Measurements from ENCODE around the gene TTYH3. TPM values are rescaled to one million over a fixed set of nuclear protein-coding genes. Genes with fewer than 3 reads are reported as not detected.

TTYH3 gene
- total RNA-seq, 1 experiment from 2014 or later: 114 TPM

- no peak overlapping the region for H2AFZ ChIP-seq
- no peak for DNase-seq
- 0 out of 2 replicates have a peak, but pooled peaks have one; percentile 2 for TF ChIP-seq CTCF (conservative IDR thresholded peaks at IDR 0.05)
- no peak for TF ChIP-seq EZH2 (IDR thresholded peaks at IDR 0.05; ENCODE audit: low read depth)
- intact Hi-C loops (cut with micrococcal nuclease; ENCODE audit: unreplicated experiment): no loop called here
- ChIA-PET CTCF (no interaction called here), POLR2A (ENCODE audit: unreplicated experiment) (no interaction called here)
- H3K36me3 ChIP-seq (ENCODE audit: low read depth): no peaks in the 10 kb centered on the region
- H3K79me2 ChIP-seq (ENCODE audit: low read depth): no peaks in the 10 kb centered on the region
- H4K20me1 ChIP-seq (ENCODE audit: insufficient read depth): peaks cover 6% of the 10 kb centered on the region; the same call in 1 of the 2 replicates
- H3K4me3 ChIP-seq: no peak overlapping the region
- H3K27me3 ChIP-seq (ENCODE audit: insufficient read depth, low read depth): no peaks in the 10 kb centered on the region
- H3K27ac ChIP-seq: no peak overlapping the region
- H3F3A ChIP-seq (ENCODE audit: insufficient read depth, low read depth): no peaks in the 10 kb centered on the region; the same call in 1 of the 2 replicates
- H3K4me2 ChIP-seq: no peak overlapping the region
- no TSS peak for BruUV-seq (replicated peaks)
- H3K4me1 ChIP-seq (replicated peaks; ENCODE audit: insufficient read depth): no peaks in the 10 kb centered on the region
- no peaks in the 10 kb centered on the region for H3K9me2 ChIP-seq (ENCODE audit: insufficient read depth)
- no peaks in the 10 kb centered on the region for H3K9me3 ChIP-seq (ENCODE audit: insufficient read depth, low read depth)
These were observed 29.3 kb downstream of the TTYH3 start for GRCh38 chr7:2661096-2661449.

GRCh38 chr7:2661602-2662272 lies 30.0 kb downstream of the TTYH3 start:
- H3F3A ChIP-seq (ENCODE audit: insufficient read depth, low read depth): no peaks in the 10 kb centered on the region; the same call in 1 of the 2 replicates
- TF ChIP-seq CTCF (conservative IDR thresholded peaks at IDR 0.05): no peak
- TF ChIP-seq EZH2 (IDR thresholded peaks at IDR 0.05; ENCODE audit: low read depth): no peak
- POLR2A ChIA-PET (ENCODE audit: unreplicated experiment): no interaction called here
- H3K4me1 ChIP-seq (replicated peaks; ENCODE audit: insufficient read depth): no peaks in the 10 kb centered on the region
- no peaks in the 10 kb centered on the region for H3K9me3 ChIP-seq (ENCODE audit: insufficient read depth, low read depth)
- H3K4me2 ChIP-seq: no peak overlapping the region
- H3K4me3 ChIP-seq: no peak overlapping the region
- H3K36me3 ChIP-seq (ENCODE audit: low read depth): no peaks in the 10 kb centered on the region
- CTCF ChIA-PET: no interaction called here
- intact Hi-C loops (cut with micrococcal nuclease; ENCODE audit: unreplicated experiment): no loop called here
- H3K9me2 ChIP-seq (ENCODE audit: insufficient read depth): no peaks in the 10 kb centered on the region
- no peak for DNase-seq
- peaks cover 6% of the 10 kb centered on the region; the same call in 1 of the 2 replicates for H4K20me1 ChIP-seq (ENCODE audit: insufficient read depth)
- no peaks in the 10 kb centered on the region for H3K27me3 ChIP-seq (ENCODE audit: insufficient read depth, low read depth)
- H3K27ac ChIP-seq: no peak overlapping the region
- H2AFZ ChIP-seq: no peak overlapping the region
- no TSS peak for BruUV-seq (replicated peaks)
- no peaks in the 10 kb centered on the region for H3K79me2 ChIP-seq (ENCODE audit: low read depth)

GRCh38 chr7:2662273-2663120 lies 30.7 kb downstream of the TTYH3 start:
- intact Hi-C loops (cut with micrococcal nuclease; ENCODE audit: unreplicated experiment): no loop called here
- CTCF ChIA-PET: no interaction called here
- Histone ChIP-seq H3K9me2 (ENCODE audit: insufficient read depth) (no peaks in the 10 kb centered on the region), H3K79me2 (ENCODE audit: low read depth) (no peaks in the 10 kb centered on the region), H3F3A (ENCODE audit: insufficient read depth, low read depth) (no peaks in the 10 kb centered on the region; the same call in 1 of the 2 replicates), H3K4me3 (no peak overlapping the region), H3K36me3 (ENCODE audit: low read depth) (no peaks in the 10 kb centered on the region), H3K9me3 (ENCODE audit: insufficient read depth, low read depth) (no peaks in the 10 kb centered on the region), H3K27ac (no peak overlapping the region), H3K4me1 (replicated peaks; ENCODE audit: insufficient read depth) (no peaks in the 10 kb centered on the region), H3K4me2 (no peak overlapping the region), H2AFZ (no peak overlapping the region), H4K20me1 (ENCODE audit: insufficient read depth) (peaks cover 6% of the 10 kb centered on the region; the same call in 1 of the 2 replicates), H3K27me3 (ENCODE audit: insufficient read depth, low read depth) (no peaks in the 10 kb centered on the region)
- BruUV-seq (replicated peaks): TSS peak; percentile 33
- POLR2A ChIA-PET (ENCODE audit: unreplicated experiment): no interaction called here
- no peak for DNase-seq
- TF ChIP-seq EZH2 (IDR thresholded peaks at IDR 0.05; ENCODE audit: low read depth) (no peak), CTCF (conservative IDR thresholded peaks at IDR 0.05) (no peak)
